Measurements from ENCODE around the gene ESRRA.

Gene ESRRA

DNA sequence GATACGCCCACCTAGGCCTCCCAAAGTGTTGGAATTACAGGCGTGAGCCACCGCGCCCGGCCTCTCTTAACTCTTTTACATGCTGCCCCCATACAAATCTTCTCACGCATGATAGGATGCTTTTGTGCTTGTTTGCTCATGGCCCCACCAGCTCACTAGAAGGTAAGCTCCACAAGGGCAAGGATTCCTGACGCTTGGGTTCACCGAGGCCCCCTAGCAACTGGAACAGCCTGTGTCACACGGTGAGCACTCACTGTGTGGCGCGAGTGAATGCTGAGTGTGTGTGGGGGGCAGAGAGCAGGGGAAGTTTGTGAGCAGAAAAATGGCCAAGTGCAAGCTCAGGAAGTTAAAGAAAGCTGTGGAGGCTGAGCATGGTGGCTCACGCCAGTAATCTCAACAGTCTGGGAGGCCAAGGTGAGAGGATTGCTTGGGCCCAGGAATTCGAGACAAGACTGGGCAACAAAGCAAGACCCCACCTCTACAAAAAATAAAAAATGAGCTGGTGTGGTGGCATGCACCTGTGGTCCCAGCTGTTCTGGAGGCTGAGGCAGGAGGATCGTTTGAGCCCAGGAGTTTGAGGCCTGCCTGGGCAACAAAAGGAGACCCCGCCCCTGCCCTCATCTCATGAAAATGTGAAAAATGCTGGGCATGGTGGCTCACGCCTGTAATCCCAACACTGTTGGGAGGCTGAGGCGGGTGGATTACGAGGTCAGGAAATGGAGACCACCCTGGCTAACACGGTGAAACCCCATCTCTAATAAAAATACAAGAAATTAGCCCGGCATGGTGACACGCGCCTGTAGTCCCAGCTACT lies 23.2 kb upstream of the ESRRA start:
- DNase-seq (ENCODE audit: low spot score) = no peak
- in situ Hi-C loops (cut with MboI; ENCODE audit: low sequenced_read_pairs, unreplicated experiment) = loop anchor here (25.0 kb wide), 1 partner anchor 295 kb away; the partner anchor contains the start of gene OTUB1
- TF ChIP-seq, protein P1, sequence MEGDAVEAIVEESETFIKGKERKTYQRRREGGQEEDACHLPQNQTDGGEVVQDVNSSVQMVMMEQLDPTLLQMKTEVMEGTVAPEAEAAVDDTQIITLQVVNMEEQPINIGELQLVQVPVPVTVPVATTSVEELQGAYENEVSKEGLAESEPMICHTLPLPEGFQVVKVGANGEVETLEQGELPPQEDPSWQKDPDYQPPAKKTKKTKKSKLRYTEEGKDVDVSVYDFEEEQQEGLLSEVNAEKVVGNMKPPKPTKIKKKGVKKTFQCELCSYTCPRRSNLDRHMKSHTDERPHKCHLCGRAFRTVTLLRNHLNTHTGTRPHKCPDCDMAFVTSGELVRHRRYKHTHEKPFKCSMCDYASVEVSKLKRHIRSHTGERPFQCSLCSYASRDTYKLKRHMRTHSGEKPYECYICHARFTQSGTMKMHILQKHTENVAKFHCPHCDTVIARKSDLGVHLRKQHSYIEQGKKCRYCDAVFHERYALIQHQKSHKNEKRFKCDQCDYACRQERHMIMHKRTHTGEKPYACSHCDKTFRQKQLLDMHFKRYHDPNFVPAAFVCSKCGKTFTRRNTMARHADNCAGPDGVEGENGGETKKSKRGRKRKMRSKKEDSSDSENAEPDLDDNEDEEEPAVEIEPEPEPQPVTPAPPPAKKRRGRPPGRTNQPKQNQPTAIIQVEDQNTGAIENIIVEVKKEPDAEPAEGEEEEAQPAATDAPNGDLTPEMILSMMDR (IDR thresholded peaks at IDR 0.05; ENCODE audit: borderline replicate concordance, control extremely low read depth, extremely low read depth, insufficient read depth, missing control alignments) = no peak

DNA sequence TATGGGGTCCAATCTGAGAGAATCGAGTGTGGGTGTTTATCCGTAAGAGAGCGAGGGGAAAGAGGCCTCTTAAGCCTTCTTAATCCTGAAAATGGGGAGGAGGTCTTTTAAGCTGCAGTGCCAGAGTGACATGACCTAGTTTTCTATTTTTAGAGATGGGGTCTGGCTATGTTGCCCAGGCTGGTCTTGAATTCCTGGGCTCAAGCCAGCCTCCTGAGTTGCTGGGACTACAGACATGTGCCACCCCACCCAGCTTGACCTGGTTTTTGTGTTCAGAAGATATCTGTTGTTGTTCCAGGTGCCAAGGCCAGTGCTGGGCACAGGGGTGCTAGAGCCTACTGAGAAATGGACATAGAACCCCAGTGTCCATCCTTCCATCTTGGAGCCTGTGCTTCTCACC lies 22.2 kb upstream of the ESRRA start:
- in situ Hi-C loops (cut with MboI; ENCODE audit: low sequenced_read_pairs, unreplicated experiment) = loop anchor here (25.0 kb wide), 1 partner anchor 296 kb away; the partner anchor contains the start of gene OTUB1
- TF ChIP-seq, protein P1 (IDR thresholded peaks at IDR 0.05; ENCODE audit: borderline replicate concordance, control extremely low read depth, extremely low read depth, insufficient read depth, missing control alignments) = no peak
- no peak for DNase-seq (ENCODE audit: low spot score)

DNA sequence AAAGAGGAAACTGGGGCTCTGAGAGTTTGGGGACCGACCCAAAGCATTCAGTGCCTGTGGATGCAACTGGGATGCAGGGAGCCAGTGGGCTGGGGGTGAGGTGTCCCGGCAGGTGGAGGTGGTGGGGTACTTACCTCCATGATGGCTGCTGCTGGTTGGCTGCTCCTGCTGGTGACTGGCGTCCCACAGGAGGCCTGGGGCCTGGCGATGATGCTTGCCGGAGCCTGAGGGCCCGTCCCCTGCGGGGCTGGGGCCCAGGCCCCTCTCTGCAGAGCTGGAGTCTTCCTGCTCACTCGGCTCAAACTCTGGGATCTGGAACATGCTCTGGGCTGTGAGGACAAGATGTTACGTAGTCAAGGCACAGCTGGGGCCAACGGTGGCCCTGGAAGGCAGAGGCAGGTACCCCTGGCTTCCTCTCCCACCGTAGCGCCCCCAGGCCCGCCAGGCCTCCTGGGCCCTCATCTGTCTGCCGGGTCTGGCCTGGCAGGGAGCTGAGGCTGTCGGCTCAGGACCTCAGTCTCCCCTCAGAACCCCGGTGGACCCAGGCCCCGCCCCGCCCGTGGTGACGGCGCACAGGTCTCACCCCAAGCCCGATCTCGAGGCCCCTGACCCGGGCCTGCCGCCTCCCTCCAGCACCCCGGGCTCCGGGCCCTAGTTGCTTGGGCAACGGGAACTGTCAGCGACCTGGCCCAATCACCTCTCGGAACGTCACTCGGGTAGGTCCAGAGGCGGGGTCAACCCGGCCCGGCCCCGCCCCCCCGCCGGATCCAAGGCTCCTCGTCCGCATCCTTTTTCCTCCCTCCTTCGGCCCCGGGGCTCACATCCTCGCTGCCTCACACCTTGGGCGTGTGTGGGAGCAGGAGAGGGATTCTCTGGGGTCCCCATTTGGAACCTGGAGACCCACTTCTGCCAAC lies 21.0 kb upstream of the ESRRA start, which contains the start of gene BAD:
BAD (minus strand) TSS at position 618 of the 914 bp plus-strand sequence; CDS start at position 321, 297 bp downstream.
- DNase-seq (ENCODE audit: low spot score) = peak; percentile 99
- TF ChIP-seq, protein P1 (IDR thresholded peaks at IDR 0.05; ENCODE audit: borderline replicate concordance, control extremely low read depth, extremely low read depth, insufficient read depth, missing control alignments) = no peak
- in situ Hi-C loops (cut with MboI; ENCODE audit: low sequenced_read_pairs, unreplicated experiment) = loop anchor here (25.0 kb wide), 1 partner anchor 297 kb away; the partner anchor contains the start of gene OTUB1

DNA sequence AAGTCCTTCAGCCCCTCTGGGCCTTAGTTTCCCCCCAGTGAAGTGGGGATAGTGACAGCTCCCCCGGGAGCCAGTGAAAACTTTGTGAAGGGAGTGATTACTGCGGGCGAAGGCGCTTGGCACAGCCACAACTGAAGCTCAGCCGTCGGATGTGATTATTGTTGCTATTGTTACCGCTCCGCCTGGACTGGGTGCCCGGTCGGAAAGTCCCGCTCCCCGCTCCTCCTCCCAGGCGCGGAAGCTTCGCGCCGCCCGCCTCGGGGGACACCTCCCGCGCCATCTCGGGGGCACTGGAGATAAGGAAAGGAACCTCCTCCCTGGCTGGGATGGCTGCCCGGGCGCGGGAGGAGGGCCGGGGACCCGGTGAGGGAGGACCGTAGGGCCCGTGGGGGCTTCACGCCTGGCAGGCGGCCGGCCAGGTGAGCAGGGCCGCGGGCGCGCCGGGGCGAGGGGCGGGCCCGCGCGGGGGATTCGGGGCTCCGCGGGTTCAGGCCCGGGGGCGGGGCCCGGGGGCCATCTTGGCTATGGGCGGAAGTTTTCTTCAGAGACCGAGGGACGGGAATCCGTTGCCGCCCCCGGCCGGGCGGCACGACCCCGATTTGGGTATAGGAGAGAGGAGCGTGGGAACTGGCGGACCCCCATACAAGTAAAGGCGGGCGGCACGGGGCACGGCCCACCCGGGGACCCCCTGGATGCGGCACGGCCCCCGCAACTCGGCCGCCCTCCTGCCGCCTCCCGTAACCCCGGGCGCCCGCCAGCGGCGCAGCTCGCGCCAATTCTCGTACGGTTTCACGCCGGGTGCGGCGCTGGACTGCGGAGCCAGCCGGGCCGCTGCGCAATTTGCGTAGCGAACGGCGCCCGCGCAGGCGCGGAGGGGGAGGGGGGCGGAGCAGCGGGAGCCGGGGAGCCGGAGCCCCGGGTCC lies 20.1 kb upstream of the ESRRA start, which contains the start of gene GPR137:
GPR137 (plus strand) TSS at position 887 of the 923 bp plus-strand sequence. CDS start 677 bp downstream, outside the sequence.
- in situ Hi-C loops (cut with MboI; ENCODE audit: low sequenced_read_pairs, unreplicated experiment) = loop anchor here (25.0 kb wide), 1 partner anchor 298 kb away; the partner anchor contains the start of gene OTUB1
- peak; percentile 95 for DNase-seq (ENCODE audit: low spot score)
- TF ChIP-seq, protein P1 (IDR thresholded peaks at IDR 0.05; ENCODE audit: borderline replicate concordance, control extremely low read depth, extremely low read depth, insufficient read depth, missing control alignments) = no peak

DNA sequence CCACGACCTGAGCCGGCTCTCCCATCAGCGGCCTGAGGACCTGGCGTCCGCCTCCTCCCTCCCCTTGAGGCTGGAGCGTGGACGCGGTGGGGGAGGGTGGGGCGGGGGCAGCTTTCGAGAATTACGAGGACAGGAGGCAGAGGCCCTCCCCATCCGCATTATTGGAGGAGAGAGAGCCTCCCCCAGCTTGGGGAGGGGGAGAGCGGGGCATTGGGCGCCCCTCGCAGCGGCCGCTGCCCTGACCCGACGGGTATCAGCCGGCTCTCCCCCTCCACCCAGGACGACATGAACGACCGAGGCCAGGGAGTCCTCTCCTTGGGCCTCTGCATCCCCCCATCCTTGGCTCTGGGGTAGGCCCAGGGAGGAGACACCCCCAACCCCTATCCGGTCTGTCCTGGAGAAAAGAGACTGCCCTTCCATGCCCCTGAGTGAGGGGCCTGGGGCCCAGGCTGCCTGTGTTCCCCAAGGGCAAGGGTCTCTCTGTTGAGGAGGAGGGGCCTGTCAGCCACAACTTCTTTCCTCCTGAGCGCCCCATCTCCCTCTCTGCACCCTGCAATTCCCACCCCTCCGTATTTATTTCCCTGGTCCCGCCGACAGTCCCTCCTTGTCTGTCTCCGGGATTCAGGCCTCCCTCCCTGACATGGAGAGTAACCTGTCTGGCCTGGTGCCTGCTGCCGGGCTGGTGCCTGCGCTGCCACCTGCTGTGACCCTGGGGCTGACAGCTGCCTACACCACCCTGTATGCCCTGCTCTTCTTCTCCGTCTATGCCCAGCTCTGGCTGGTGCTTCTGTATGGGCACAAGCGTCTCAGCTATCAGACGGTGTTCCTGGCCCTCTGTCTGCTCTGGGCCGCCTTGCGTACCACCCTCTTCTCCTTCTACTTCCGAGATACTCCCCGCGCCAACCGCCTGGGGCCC lies 19.2 kb upstream of the ESRRA start:
- no peak for DNase-seq (ENCODE audit: low spot score)
- TF ChIP-seq, protein P1 (IDR thresholded peaks at IDR 0.05; ENCODE audit: borderline replicate concordance, control extremely low read depth, extremely low read depth, insufficient read depth, missing control alignments) = no peak
- in situ Hi-C loops (cut with MboI; ENCODE audit: low sequenced_read_pairs, unreplicated experiment) = loop anchor here (25.0 kb wide), 1 partner anchor 299 kb away; the partner anchor contains the start of gene OTUB1
